GM15510 (cell line): ENCODE data around the gene ANO2.

ENCODE experiments used
- POLR2A ChIP-seq: IDR thresholded peaks from 3 replicates; pipeline ENCODE4 v1.6.1; 2011; ENCODE audit warnings: borderline replicate concordance; ENCODE audit not compliant: insufficient read length; ENCODE audit errors: extremely low read depth

ANO2 gene

GRCh38 chr12:5546616-5547015 is 398.4 kb downstream of the ANO2 start:
- no peak for TF ChIP-seq POLR2A

GRCh38 chr12:5537771-5538170 is 407.3 kb downstream of the ANO2 start:
- TF ChIP-seq POLR2A = no peak

GRCh38 chr12:5535541-5535940 is 409.5 kb downstream of the ANO2 start:
- TF ChIP-seq POLR2A = no peak

GRCh38 chr12:5534426-5535199 is 410.4 kb downstream of the ANO2 start:
- no peak for TF ChIP-seq POLR2A

- no peak for TF ChIP-seq POLR2A
Observed at GRCh38 chr12:5533368-5533767, 411.7 kb downstream of the ANO2 start.

GRCh38 chr12:5525783-5526367 is 419.2 kb downstream of the ANO2 start:
- TF ChIP-seq POLR2A = no peak

- no peak for TF ChIP-seq POLR2A
Observed at GRCh38 chr12:5524769-5525436, 420.2 kb downstream of the ANO2 start.

- TF ChIP-seq POLR2A = no peak
Observed at GRCh38 chr12:5524116-5524768, 420.8 kb downstream of the ANO2 start.

GRCh38 chr12:5523396-5524115 is 421.5 kb downstream of the ANO2 start:
- no peak for TF ChIP-seq POLR2A

- no peak for TF ChIP-seq POLR2A
Observed at GRCh38 chr12:5522432-5523335, 422.4 kb downstream of the ANO2 start.

GRCh38 chr12:5521456-5522325 is 423.4 kb downstream of the ANO2 start:
- no peak for TF ChIP-seq POLR2A

- TF ChIP-seq POLR2A = no peak
Observed at GRCh38 chr12:5520831-5521230, 424.2 kb downstream of the ANO2 start.

GRCh38 chr12:5520037-5520436 is 425.0 kb downstream of the ANO2 start:
- no peak for TF ChIP-seq POLR2A

GRCh38 chr12:5518584-5519365 is 426.3 kb downstream of the ANO2 start:
- TF ChIP-seq POLR2A = no peak
